ENCODE measurements around the gene EIF2B1.

EIF2B1 gene

GRCh38 chr12:123576611-123577010, 56.9 kb downstream of the EIF2B1 start:
- Histone ChIP-seq H3K27me3 (no peaks in the 10 kb centered on the region), H3K4me3 (no peak overlapping the region), H3K9me3 (no peaks in the 10 kb centered on the region), H3K27ac (no peak overlapping the region), H3K36me3 (peaks cover 0 to 8% (median 0%) of the 10 kb centered on the region in 3 donors), H3K4me1 (peaks cover 0 to 4% (median 0%) of the 10 kb centered on the region in 4 donors)
- intact Hi-C loops (cut with DNase I; ENCODE audit: low total_unique reads) = no loop called here
- no peak for DNase-seq
- no peak for TF ChIP-seq CTCF (IDR thresholded peaks at IDR 0.05)

- no peaks in the 10 kb centered on the region for H3K27me3 ChIP-seq
- no peak for DNase-seq
- H3K4me3 ChIP-seq = no peak overlapping the region
- TF ChIP-seq CTCF (IDR thresholded peaks at IDR 0.05) = no peak
- H3K4me1 ChIP-seq = peaks cover 0 to 10% (median 0%) of the 10 kb centered on the region in 4 donors
- intact Hi-C loops (cut with DNase I; ENCODE audit: low total_unique reads) = no loop called here
- no peaks in the 10 kb centered on the region for H3K9me3 ChIP-seq
- H3K27ac ChIP-seq = no peak overlapping the region
- H3K36me3 ChIP-seq = peaks cover 0 to 5% (median 0%) of the 10 kb centered on the region in 3 donors
Observed at GRCh38 chr12:123573870-123574269, 59.6 kb downstream of the EIF2B1 start.

DNA sequence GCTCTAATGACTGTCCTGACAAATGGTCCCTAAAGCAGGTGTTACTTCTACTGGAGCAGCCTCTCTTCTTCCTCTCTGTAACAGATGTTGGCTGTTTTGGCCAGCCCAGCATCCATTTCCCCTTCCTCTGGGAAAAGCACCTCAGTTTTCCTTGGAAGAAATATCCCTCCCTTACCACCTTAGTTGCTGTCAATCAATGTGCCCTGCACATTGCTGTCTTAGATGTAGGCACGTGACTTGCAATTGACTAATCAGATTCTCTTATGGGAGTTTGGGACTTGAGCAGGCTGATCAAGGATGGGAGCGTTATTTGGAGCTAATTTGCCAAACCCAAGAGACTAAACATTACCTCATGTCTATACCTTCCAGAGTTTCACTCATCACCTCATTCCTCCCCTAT, 61.1 kb downstream of the EIF2B1 start:
- Histone ChIP-seq H3K27me3 (no peaks in the 10 kb centered on the region), H3K27ac (no peak overlapping the region), H3K36me3 (peaks cover 0 to 2% (median 0%) of the 10 kb centered on the region in 3 donors), H3K9me3 (no peaks in the 10 kb centered on the region), H3K4me1 (peaks cover 0 to 10% (median 0%) of the 10 kb centered on the region in 4 donors), H3K4me3 (no peak overlapping the region)
- DNase-seq = no peak
- no peak for TF ChIP-seq CTCF (IDR thresholded peaks at IDR 0.05)
- intact Hi-C loops (cut with DNase I; ENCODE audit: low total_unique reads) = no loop called here

DNA sequence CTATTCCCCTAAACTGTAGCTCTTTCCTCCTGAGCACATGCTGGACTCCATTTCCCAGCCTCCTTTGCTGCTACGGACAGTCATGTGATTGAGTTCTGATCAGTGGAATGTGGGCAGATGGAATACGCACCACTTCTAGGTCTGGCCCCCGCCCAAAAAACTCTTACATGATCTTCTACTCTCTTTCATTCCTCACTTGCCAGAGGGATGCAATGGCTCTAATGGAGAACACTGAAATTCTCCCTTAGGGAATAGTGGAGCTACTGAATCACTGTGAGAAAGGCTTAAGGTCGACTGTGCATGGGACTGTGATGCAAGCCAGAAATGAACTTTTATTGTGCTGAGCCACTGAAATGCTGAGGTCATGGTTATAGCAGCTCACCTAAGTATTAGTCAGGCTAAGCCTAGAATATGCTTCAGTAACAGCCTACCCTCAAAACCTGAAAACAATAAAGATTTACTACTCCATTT, 62.1 kb downstream of the EIF2B1 start:
- peak; percentile 73 to 75 for DNase-seq
- H3K27me3 ChIP-seq = no peaks in the 10 kb centered on the region
- no peaks in the 10 kb centered on the region for H3K9me3 ChIP-seq
- no peaks in the 10 kb centered on the region for H3K36me3 ChIP-seq
- intact Hi-C loops (cut with DNase I; ENCODE audit: low total_unique reads) = no loop called here
- no peak for TF ChIP-seq CTCF (IDR thresholded peaks at IDR 0.05)
- H3K27ac ChIP-seq = peak overlapping the region in 1 of 2 donors; percentile 44
- H3K4me3 ChIP-seq = no peak overlapping the region
- peaks cover 0 to 10% (median 0%) of the 10 kb centered on the region in 4 donors for H3K4me1 ChIP-seq
